NCI-H2196 treated with DMSO at 0.1 percent for 48 hours (cell line): ENCODE data around the gene TUBGCP6.
A peak's percentile ranks its signal among the peaks of the same experiment; 100 is the strongest.

ENCODE experiments used
- DNase-seq: peaks from one replicate; lab custom pipeline; 2025; ENCODE audit not compliant: unreplicated experiment; lab: John Stamatoyannopoulos, UW

Gene TUBGCP6

DNA sequence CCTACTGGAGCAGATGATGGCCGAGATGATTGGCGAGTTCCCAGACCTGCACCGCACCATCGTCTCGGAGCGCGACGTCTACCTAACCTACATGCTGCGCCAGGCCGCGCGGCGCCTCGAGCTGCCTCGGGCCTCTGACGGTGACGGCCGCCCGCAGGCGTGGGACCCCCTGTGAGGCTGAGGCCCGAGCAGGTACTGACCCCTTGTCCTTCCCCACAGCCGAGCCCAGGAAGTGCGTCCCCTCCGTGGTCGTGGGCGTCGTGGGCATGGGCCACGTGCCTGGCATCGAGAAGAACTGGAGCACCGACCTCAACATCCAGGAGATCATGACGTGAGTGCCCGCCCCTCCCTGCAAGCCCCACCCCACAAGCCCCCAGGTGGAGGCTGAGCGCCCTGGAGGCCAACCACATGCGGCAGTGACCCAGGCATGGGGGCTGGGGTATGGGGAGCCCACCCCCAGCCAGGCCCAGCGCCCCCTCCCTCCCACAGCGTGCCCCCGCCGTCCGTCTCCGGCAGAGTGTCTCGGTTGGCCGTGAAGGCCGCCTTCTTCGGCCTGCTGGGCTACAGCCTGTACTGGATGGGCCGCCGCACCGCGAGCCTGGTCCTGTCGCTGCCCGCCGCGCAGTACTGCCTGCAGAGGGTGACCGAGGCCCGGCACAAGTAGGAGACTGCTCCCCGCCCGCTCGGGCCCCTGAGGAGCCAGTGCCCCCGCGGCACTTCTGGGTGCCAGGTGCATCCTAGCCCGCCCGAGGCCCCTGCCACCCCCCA lies 46.8 kb downstream of the TUBGCP6 start:
- DNase-seq = no peak

DNA sequence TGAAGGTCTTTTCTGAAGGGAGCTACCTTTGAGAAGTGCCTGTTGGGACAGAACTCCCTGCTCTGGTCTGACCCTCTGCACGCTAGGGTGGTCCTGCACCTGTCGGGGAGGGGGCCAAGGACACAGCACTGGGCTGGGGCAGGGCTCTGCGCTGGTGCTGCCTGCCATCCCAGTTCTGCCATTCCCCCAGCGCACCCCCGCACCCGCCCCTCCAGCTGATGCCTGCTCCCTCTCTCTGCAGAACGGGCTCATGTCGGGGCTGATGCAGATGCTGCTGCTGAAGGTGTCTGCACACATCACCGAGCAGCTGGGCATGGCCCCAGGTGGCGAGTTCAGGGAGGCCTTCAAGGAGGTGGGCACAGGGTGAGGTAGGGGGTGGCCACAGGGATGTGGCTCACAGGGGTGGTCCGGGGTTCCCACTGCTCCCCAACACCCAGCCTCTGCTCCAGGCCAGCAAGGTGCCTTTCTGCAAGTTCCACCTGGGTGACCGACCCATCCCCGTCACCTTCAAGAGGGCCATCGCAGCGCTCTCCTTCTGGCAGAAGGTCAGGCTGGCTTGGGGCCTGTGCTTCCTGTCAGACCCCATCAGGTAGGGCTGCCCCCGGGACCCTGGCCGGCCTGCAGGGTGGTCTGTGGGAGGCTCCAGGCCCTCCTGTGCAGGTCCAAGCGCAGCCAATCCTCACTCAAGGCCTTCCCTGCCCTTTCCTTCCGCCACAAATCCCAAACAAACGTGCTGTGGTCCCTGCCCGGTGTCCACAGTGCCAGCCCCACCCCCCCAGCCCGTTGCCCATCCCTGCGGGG lies 47.6 kb downstream of the TUBGCP6 start:
- DNase-seq = no peak

DNA sequence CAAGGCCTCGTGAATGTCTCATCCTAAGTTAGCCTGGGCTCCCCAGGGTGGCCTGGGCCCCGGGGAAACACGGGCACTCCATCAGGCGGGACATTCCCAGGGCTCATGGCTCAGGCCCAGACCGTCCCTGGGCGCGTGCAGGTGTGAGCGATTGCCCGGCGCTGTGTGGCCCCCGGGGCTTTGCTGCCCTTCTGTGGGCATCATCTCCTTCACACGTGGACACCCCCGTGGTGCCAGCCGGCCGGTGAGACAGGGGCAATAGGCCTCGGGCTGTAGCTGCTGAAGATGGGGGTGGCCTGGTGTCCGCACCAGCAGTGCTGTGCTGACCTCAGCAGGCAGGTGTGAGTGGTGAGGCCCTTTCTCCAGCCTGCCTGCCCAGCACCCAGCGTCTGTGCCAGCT lies 48.6 kb downstream of the TUBGCP6 start:
- DNase-seq = no peak

DNA sequence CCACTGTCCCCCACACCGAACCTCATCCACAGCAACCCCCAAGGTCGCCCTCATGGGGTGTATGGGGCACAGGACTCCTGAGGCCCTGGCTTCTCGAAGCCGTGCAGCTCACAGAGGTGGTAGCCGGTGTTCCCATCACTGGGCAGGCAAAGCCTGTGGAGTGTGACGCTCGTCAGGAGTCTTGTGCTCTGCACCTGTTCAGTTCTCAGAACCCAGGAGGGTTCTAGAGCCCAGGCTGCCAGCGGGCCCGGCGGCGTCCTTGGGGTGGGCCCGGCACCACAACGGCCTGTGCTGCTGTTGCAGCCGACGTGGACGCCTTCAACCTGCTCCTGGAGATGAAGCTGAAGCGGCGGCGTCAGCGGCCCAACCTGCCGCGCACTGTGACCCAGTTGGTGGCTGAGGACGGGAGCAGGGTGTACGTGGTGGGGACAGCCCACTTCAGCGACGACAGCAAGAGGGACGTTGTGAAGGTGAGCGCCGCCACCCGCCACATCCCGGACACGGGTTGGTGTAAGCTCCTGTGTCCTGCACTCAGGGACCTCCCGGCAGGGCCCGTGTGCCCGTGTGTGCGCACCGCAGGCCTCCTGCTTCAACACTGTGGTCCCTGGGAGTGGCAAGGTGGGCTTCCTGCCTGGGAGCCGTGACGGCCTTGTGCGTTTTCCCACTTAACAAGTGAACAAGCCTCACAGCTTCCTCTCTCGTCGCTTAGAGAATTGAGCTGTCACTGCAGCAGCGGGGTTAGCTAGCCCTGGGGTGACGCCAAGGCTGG lies 50.6 kb downstream of the TUBGCP6 start:
- no peak for DNase-seq

DNA sequence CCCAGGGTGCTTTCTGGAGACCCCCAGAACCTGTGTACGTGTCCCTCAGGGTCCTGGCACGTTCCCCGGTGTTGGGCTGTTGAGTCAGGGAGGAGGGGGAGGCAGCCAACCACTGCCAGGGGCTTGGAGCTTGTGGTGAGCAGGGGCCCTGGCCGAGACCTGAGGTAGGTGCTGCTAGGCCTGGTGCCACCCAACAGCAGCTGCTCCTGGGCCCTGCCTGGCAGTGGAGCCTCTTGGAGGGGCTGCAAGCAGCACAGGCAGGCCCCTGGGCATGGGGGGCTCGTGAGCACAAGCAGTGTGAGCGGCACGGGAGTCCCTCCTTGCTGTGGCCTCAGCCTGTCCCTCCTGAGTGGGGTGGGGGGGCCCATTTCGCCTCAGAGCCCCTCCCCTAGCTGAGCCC lies 51.2 kb downstream of the TUBGCP6 start:
- no peak for DNase-seq

DNA sequence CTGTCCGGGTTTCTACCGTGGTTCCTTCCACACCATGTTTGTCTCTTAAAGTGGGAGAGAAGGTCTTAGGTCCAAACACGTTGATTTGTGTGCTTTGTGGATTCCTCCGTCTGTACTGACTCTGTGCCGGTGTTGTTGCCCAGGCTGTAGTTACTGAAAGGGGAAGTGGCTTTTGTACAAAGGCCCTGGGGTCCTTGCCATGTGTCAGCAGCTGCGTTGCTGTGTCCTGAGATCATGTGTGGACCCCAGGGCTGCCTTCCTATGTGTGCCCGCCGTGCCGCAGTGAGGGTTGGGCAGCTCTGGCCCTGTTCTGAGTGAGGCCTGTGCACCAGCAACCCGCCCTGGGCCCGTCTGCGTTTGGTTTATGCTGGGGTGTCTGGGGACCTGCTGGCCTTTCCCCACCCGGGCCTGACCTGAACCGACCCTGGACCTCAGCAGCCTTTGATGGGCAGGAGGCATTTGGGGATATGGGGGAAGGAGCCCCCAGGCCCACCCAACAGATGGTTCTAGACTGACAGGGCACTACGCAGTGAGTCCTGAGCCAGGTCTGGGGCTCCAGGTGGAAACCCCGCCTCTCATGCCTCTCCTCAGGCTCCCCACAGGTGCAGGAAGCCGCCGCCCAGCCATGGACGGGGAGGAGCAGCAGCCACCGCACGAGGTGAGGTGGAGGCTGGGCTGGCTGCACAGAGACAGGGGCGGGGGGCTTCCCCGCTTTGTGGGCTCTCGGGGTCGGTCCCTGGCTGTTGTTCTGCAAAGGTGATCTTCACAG lies 52.2 kb downstream of the TUBGCP6 start:
- DNase-seq = no peak

DNA sequence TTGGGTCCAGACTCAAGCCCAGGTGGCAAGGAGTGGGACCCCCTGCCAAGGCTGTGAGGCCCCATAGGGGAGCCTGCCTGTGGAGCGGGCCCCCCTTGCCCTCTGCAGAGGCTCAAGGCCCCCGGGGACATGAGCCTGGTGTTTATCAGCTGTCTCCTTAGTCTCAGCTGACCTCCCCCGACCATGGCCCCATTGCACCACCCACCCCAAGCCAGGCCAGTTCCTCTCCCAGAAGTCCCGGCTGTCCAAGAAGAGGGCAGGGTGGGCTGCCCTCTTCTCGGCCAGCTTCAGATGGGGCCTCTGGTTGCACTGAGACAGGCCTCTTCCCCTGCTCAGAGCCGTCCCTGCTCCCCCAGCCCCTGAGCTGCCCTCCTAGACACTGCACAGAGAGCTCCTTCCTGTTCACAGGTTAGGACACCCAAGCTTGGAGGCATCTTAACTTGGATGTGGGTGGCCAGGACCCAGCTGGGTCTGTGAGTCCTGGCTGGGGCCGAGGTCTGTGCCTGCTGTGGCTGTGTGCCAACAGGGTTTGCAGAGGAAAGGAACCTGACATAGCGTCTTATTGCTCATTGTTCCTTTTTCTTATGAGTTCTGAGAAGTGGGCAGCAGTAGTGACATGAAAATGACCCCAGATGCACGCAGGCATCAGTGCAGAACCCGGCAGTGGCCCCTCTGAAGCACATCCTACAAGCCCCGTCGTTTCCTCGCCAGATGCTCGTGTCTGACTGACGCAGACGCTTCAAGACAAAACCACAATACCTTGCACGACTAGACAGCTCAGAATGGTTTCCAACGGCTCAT lies 53.7 kb downstream of the TUBGCP6 start:
- no peak for DNase-seq

DNA sequence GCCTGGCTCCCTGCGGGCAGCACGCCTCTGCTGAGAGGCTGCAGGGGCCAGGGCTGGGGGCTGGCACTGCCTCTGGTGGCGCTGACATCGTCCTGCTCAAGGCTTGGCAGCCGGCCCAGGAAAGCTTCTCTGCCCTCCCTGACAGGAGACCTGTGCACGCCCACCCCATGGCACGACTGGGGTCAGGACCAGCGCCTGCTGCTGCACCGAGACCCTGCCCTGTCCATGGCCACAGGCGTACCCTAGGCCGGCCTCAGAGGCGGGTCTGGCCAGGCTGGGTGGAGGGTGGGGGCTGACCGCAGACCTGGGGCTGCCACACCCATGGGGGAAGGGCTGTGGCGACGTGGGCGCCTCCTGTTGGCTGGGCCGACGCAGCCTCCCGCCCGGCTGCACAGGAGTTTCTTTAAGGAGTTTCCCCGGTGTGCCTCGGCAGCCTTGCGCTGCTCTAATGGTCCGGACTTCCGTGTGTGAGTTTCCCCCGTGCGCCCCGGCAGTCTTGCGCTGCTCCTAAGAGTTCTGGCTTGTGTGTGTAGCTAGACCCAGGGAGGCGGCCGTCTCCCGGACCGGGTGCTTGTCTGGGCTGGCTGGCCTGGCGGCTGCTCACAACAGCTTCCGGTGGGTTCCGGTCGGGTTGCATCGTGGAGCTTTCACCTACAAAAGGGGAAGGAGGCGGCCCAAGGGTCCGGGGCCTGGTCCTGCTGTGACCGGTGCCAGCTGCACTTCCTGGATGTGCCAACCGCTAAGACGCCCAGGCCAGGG lies 54.5 kb downstream of the TUBGCP6 start:
- DNase-seq = peak; percentile 43

DNA sequence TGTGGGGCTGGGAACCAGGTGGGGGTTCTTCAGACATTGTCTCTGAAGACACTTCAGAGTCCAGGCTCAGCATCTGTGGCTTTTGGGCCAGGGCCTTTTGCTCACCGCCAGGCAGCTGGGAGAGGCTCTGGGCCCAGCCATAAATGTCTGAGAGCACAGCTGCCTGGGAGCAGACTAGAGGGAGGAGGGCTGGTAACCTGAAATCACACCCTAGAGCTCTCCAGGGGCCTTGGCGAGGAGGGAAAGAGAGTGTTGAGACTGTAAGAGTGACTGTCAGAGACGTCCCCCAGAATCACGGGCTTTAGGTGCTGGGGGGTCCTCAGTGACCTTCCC lies 55.0 kb downstream of the TUBGCP6 start:
- DNase-seq = no peak

DNA sequence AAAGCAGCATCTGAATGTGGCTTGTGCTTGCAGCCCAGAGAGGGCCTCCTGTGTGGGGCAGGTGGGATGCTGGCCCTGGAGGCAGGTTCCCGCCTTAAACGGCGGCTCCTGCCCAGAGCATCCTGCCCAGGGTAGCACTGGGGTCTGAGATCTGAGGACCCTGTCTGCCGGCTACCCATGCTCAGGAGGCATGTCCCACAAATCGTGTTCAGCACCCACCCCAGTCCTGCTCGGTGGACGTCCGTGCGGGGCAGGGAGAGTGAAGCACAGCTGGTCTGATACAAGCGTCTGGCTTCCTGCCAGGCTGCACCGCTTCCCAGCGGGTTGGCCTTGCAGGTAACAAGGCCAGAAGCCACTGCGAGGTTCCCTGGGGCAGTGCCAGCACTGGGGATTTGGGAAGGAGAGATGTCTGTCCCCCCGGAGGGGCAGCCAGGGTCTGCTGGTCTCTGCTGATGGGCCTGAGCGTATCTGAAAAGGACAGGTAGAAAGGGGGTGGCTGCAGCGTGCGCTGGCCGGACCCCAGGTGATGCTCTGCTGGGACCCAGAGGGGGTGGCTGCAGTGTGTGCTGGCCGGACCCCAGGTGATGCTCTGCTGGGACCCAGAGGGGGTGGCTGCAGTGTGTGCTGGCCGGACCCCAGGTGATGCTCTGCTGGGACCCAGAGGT lies 55.5 kb downstream of the TUBGCP6 start:
- DNase-seq = no peak

DNA sequence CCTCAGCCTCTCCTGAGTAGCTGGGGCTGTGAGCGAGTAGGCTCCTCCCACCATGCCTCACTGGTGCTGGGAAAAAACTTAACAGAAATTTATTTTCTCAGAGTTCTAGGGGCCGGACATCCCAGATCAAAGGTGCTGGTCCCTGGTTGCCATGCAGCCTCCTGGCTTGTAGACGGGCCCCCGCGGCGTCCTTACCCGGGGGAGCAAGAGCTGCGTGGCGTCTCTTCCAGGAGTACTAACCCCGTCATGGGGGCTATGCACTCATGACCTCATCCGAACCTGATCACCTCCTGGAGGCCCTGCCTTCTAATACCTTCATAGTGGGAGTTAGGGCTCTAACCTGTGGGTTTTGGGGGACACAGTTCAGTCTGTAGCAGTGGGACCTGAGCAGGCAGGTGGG lies 56.5 kb downstream of the TUBGCP6 start:
- DNase-seq = no peak

DNA sequence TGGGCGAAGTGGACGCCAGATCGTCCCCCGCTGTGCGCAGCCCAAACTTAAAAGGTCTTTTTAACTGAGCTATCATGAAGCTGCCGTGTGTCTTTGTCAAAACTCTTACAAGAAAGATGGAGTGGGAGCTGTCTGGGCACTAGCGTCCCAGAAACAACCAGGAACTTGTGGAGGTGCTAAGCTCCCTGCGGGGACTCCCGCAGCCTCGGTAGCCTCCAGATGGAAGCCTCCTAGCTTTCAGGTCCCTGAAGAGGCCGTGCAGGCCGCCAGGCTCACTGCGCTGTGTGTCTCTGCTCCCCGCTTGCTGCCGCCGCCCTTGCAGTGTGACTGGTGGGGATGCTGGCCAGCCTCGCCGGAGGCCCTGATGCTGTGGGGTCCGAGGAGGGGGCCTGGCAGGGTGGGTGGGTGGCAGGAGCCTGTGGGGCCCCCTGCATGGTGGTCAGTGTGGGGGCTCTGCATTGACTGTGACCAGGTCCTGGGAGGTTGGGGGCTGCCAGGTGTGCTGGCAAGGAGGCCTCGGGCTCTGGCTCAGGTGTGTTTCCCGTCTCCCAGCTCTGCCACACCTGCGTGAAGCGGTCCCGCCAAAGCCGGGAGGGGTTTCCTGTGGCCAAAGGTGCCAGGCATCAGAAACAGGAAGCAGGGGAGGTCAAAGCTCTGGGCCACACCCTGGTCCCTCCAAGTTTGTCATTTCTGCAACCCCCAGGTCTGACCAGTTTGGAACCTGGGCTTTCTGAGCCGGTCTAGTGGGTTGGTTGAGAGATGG lies 57.9 kb downstream of the TUBGCP6 start:
- DNase-seq = no peak

DNA sequence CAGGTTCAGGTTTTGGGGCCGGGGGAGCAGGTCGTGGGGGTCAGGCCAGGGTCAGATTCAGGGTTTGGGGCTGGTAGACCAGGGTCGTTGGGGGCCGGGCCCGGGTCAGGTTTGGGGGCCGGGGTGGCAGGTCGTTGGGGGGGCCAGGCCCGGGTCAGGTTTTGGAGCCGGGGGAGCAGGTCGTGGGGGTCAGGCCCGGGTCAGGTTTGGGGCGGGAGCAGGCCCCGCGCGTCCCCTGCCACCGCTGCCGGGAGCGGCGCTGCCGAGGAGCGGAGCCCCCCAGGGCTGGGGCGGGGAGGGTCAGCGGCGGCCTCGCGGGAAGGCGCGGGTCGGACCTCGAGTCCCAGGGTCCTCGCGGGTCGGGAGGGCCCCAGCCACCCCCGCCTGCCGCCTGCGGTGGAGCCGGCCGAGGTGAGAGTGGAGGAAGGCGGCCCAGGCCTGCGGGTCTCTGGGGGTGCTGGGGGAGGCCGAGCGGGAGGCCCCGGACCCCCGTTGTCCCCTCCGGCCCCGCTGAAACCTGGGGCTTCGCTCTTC lies 58.6 kb downstream of the TUBGCP6 start:
- DNase-seq = no peak

DNA sequence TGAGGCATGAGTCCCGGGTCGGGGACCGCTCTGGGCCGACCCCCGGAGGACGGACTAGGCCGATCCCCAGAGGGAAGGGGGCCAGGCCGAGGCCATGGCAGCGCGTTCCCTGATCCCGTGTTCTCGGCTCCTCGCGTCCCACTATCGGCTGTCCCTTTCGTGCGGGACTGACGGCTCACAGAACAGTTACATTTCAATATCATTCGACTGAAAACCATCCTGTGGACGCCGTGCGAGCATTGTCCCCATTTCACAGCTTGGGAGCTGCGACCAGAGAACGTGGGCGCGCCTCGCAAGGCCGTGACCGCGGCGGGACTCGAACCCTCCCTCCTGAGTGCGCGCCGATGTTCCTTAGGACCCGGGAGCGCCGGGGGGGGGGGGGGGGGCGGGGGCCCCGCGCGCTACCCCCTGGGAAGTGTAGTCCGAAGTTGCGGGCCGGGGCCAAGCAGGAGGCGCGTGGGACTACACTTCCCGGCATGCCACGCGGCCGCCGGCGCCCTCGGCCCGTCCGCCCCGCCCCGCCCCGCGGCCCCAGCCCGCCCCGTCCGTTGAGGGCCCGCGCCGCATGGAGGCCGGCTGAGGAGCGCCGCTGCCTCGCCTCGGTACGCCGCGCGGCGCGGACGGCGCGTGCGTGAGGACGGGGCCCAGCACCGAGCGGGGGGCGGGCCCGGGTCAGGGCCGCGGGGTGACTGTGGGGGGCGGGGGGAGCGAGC lies 59.3 kb downstream of the TUBGCP6 start, which contains the start of gene TRABD:
TSS of gene TRABD (plus strand) at position 539 of the 713 bp plus-strand sequence. CDS start 7,148 bp downstream, outside the sequence.
- peak; percentile 48 for DNase-seq

DNA sequence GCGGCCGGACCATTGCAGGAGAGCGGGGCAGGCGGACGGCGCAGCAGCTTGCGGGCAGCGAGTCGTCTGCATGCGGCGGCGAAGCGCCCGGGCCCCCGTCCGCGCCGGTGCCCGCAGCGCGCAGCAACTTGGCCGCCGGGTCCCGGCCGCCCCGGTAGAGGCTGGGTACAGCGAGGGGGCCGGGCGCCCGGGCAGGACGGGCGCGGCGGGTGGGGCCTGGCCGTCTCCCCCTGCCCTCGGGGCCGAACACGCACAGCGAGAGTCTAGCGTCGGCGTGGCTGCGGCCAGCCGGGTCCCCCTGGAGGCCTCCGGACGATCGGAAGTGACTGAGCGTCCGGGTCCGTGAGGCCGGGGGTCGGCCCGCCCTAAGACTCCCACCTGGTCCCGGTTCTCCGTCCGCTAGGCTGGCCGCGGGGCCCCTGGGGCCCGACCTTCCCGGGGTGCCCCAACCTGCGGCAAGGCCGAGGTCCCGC lies 59.9 kb downstream of the TUBGCP6 start:
- no peak for DNase-seq

DNA sequence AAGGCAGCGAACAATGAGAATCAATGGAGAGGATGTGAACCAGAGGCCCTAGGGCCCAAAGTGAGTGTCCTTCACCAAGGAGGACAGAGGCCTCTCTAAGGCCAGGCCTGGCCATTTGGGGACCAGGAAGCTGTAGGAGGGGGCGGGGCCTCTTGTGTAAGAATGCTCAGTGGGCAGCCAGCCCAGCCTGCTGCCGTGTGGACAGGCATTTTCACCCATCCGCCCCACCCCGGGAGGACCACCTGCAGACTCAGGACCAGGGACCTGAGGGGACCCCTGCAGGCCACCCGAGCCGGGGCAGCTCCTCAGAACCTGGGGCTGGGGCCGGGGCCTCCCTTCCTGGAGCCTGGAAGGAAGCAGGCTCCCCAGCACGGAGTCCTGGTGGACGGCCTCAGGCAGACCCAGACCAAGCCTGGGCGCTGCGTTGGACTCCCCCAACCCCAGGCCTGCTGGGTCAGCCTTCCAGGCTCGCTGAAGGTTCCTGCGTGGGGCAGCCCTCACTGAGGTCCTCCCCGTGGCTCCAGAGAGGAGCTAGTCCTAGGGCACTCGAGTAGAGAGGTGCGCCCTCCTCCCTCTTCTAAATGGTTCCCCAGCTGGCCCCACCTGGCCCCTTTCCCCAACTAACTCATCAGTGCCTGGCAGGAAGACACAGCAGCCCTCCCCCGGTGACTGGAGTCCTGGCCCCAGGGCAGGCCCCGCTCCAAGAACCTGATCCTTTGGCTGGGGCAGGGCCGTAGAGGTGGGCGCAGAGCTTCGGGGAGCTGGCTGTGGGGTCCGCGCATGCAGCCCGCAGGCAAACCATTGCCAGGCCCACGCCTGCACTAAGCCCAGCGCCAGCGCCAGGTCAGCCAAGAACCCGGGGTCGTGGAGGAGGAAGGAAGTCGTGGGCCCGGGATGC lies 60.6 kb downstream of the TUBGCP6 start:
- no peak for DNase-seq
